OCI-LY1 (cell line): ENCODE data around the gene CTNNA3.

Experiments
- EZH2 ChIP-seq: fragments of 200-600 bp; sonication (generic), shearing (Covaris generic); IDR thresholded peaks from 2 replicates; pipeline ENCODE4 v1.8.0; 2017; ENCODE audit warnings: borderline replicate concordance, mixed run types, mild to moderate bottlenecking, antibody characterized with exemption, low read length, moderate library complexity, mixed read lengths
- TF ChIP-seq, protein P1 (sequence below): fragments of 200-600 bp; sonication (generic), shearing (Covaris generic); IDR thresholded peaks from 2 replicates; pipeline ENCODE4 v1.5.1; 2017; ENCODE audit warnings: mild to moderate bottlenecking, antibody characterized with exemption, low read length, moderate library complexity, mixed read lengths

DNA sequence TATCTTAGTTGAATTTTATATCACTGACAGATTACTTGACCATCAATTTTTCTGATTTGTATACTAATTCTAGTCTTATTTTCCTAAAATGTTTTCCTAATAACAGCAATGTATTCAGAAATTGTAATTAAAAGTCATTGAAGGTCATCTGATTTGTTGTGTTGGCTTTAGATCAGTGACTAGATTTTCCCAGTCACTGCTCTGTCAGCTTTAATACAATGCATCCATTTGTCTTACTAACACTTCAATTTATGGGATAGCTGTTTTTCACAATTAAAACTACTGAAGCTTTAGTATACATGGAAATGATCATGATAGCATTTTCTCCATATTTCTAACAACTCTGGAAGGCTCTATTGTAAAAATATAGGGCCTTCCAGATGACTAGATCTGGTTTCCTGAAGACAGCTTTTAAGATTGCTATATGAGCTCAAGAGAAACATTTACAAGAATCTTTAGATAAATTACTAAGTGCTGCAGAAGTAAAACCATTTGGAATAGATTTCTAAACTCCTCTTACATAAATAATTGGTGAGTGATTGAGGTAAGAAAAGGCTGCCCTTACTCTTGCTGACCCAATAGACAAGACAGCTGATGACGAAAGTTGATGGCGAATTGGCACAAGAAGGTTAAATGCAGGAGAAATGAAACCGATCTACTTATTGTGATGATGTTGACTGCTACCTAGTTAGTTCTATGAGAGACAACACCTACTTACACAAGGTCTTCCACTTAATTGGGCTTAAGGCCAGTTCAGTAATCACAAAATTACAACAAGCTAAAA lies 696.0 kb downstream of the CTNNA3 start:
- TF ChIP-seq, protein P1, sequence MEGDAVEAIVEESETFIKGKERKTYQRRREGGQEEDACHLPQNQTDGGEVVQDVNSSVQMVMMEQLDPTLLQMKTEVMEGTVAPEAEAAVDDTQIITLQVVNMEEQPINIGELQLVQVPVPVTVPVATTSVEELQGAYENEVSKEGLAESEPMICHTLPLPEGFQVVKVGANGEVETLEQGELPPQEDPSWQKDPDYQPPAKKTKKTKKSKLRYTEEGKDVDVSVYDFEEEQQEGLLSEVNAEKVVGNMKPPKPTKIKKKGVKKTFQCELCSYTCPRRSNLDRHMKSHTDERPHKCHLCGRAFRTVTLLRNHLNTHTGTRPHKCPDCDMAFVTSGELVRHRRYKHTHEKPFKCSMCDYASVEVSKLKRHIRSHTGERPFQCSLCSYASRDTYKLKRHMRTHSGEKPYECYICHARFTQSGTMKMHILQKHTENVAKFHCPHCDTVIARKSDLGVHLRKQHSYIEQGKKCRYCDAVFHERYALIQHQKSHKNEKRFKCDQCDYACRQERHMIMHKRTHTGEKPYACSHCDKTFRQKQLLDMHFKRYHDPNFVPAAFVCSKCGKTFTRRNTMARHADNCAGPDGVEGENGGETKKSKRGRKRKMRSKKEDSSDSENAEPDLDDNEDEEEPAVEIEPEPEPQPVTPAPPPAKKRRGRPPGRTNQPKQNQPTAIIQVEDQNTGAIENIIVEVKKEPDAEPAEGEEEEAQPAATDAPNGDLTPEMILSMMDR: no peak
- TF ChIP-seq EZH2: no peak
